ENCODE data around the gene CCNDBP1.

DNA sequence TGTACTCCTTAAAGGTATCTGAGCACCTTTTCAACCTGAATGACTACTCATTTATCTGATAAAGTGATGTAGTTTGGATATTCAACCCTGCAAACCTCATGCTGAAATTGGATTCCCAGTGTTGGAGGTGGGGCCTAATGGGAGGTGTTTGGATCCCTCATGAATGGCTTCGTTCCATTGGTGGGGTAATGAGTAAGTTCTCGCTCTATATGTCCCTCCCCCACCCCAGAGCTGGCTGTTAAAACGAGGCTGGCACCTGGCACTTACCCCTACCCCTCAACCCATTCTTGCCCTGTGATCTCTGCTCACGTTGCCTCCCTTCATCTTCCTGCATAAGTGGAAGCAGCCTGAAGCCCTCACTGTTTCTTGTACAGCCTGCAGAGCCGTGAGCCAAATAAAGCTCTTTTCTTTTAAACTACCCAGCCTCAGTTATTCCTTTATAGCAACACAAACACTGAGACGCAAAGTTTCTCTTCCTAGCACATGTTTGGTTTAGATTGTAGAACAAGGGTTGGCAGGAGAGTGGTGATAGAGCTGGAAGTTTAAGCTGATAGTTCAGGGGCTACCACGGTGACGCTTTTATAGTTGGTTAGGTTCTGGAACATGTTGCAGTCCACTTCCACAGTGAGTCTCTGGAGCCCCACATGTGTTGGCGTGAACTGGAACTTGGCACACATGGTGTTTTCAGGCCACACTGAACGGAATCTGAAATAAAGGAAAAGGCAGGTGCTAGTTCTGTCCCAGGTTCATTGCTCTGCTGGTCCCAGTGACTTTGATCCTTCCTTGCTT, 11.8 kb downstream of the CCNDBP1 start:
- TF ChIP-seq POLR2AphosphoS5 (IDR thresholded peaks at IDR 0.05; ENCODE audit: borderline replicate concordance, low read depth, low read length) (no peak), FOXP2 (optimal IDR thresholded peaks at IDR 0.05; ENCODE audit: control extremely low read depth, extremely low read length, insufficient read depth) (no peak)
